H9 (cell line): Measurements from ENCODE around the gene RAP1GAP. TPM values are rescaled to one million over a fixed set of nuclear protein-coding genes. Genes with fewer than 3 reads are reported as not detected.
A peak's percentile ranks its signal among the peaks of the same experiment; 100 is the strongest.

Experiments used
- DNase-seq: peaks from one replicate; pipeline ENCODE4 v3.0.0-alpha.2; 2017
- H2AFZ ChIP-seq: one replicate; pipeline ENCODE4 v1.6.1; 2013; ENCODE audit warnings: mild to moderate bottlenecking, low read length, control low read depth, moderate library complexity
- H2AK5ac ChIP-seq: 2 replicates; pipeline ENCODE4 v1.6.1; 2013; ENCODE audit warnings: low read length, control low read depth, mixed read lengths; ENCODE audit not compliant: insufficient read length
- H2BK120ac ChIP-seq: one replicate; pipeline ENCODE4 v1.6.1; 2013; ENCODE audit warnings: low read depth, mild to moderate bottlenecking, low read length, control low read depth, inconsistent platforms; ENCODE audit not compliant: poor library complexity, severe bottlenecking
- H2BK12ac ChIP-seq: 2 replicates; pipeline ENCODE4 v1.6.1; 2013; ENCODE audit warnings: low read length, control low read depth, mixed read lengths, low read depth; ENCODE audit not compliant: insufficient read length
- H2BK15ac ChIP-seq: 2 replicates; pipeline ENCODE4 v1.6.1; 2013; ENCODE audit warnings: low read depth, low read length, control low read depth
- H2BK20ac ChIP-seq: one replicate; pipeline ENCODE4 v1.6.1; 2013; ENCODE audit warnings: low read depth, mild to moderate bottlenecking, low read length, control low read depth, inconsistent platforms; ENCODE audit not compliant: poor library complexity, severe bottlenecking
- H2BK5ac ChIP-seq: 2 replicates; pipeline ENCODE4 v1.6.1; 2013; ENCODE audit warnings: low read length, control low read depth, mixed read lengths; ENCODE audit not compliant: insufficient read length
- H3K14ac ChIP-seq: 2 replicates; pipeline ENCODE4 v1.6.1; 2013; ENCODE audit warnings: low read length, control low read depth; ENCODE audit not compliant: insufficient read depth
- H3K18ac ChIP-seq: 2 replicates; pipeline ENCODE4 v1.6.1; 2013; ENCODE audit warnings: low read depth, mild to moderate bottlenecking, mixed read lengths, low read length, control low read depth; ENCODE audit not compliant: insufficient read length
- H3K23ac ChIP-seq: 2 replicates; pipeline ENCODE4 v1.6.1; 2013; ENCODE audit warnings: low read length, control low read depth, mixed read lengths, low read depth; ENCODE audit not compliant: insufficient read length
- H3K23me2 ChIP-seq: 2 replicates; pipeline ENCODE4 v1.6.1; 2013; ENCODE audit warnings: low read depth, mild to moderate bottlenecking, mixed read lengths, low read length, control low read depth; ENCODE audit not compliant: insufficient read length, poor library complexity, severe bottlenecking
- H3K27ac ChIP-seq: 2 replicates; pipeline ENCODE4 v1.5.1; 2013; ENCODE audit warnings: low read length, control low read depth, mixed read lengths, low read depth; ENCODE audit not compliant: insufficient read length
- H3K27me3 ChIP-seq: 2 replicates; pipeline ENCODE4 v1.6.1; 2013; ENCODE audit warnings: low read length, control low read depth, inconsistent platforms; ENCODE audit not compliant: insufficient read depth
- H3K4ac ChIP-seq: 2 replicates; pipeline ENCODE4 v1.6.1; 2013; ENCODE audit warnings: low read depth, mild to moderate bottlenecking, control low read depth, inconsistent platforms, low read length, moderate library complexity
- H3K4me1 ChIP-seq: 2 replicates; pipeline ENCODE4 v1.6.1; 2013; ENCODE audit warnings: low read length, control low read depth, inconsistent platforms; ENCODE audit not compliant: insufficient read depth
- H3K4me2 ChIP-seq: 2 replicates; pipeline ENCODE4 v1.6.1; 2013; ENCODE audit warnings: low read length, control low read depth, mixed read lengths; ENCODE audit not compliant: insufficient read length, insufficient read depth
- H3K56ac ChIP-seq: 2 replicates; pipeline ENCODE4 v1.6.1; 2013; ENCODE audit warnings: low read depth, mild to moderate bottlenecking, mixed read lengths, low read length, control low read depth; ENCODE audit not compliant: insufficient read length
- H3K79me1 ChIP-seq: 2 replicates; pipeline ENCODE4 v1.6.1; 2013; ENCODE audit warnings: low read depth, mild to moderate bottlenecking, moderate library complexity, low read length, control low read depth, inconsistent platforms; ENCODE audit not compliant: insufficient read depth, poor library complexity, severe bottlenecking
- H3K79me2 ChIP-seq: 2 replicates; pipeline ENCODE4 v1.6.1; 2013; ENCODE audit warnings: low read length, control low read depth, inconsistent platforms; ENCODE audit not compliant: insufficient read depth
- H3K9ac ChIP-seq: 2 replicates; pipeline ENCODE4 v1.6.1; 2013; ENCODE audit warnings: low read length, control low read depth, mixed read lengths; ENCODE audit not compliant: insufficient read length; ENCODE audit errors: extremely low read depth
- H3K9me3 ChIP-seq: one replicate; pipeline ENCODE4 v1.6.1; 2013; ENCODE audit warnings: low read depth, low read length, inconsistent platforms; ENCODE audit not compliant: control insufficient read depth
- H3T11ph ChIP-seq: one replicate; pipeline ENCODE4 v1.6.1; 2013; ENCODE audit warnings: mild to moderate bottlenecking, low read length, control low read depth, inconsistent platforms
- H4K20me1 ChIP-seq: one replicate; pipeline ENCODE4 v1.6.1; 2013; ENCODE audit not compliant: control insufficient read depth, insufficient read length, insufficient read depth
- H4K5ac ChIP-seq: 2 replicates; pipeline ENCODE4 v1.6.1; 2013; ENCODE audit warnings: low read depth, mild to moderate bottlenecking, mixed read lengths, low read length, control low read depth; ENCODE audit not compliant: insufficient read length
- H4K8ac ChIP-seq: replicated peaks from 2 replicates; pipeline ENCODE4 v1.6.1; 2013; ENCODE audit warnings: low read length, control low read depth, mixed read lengths, low read depth; ENCODE audit not compliant: insufficient read length
- H4K91ac ChIP-seq: 2 replicates; pipeline ENCODE4 v1.6.1; 2013; ENCODE audit warnings: low read depth, mild to moderate bottlenecking, moderate library complexity, mixed read lengths, low read length, control low read depth; ENCODE audit not compliant: insufficient read length
- H3K27ac Mint-ChIP-seq, 3 experiments: 2 replicates in 2 of 3; 3 replicates in 1 of 3; pipeline ENCODE4 v1.8.0; 2020 to 2021; ENCODE audit warnings: mixed read lengths in 3 of 3, mild to moderate bottlenecking in 1 of 3, moderate library complexity in 1 of 3
- H3K27me3 Mint-ChIP-seq: 2 replicates; pipeline ENCODE4 v1.8.0; 2021; ENCODE audit warnings: low read depth, mild to moderate bottlenecking, moderate library complexity, mixed read lengths
- H3K36me3 Mint-ChIP-seq, 3 experiments: 2 replicates in 2 of 3; 3 replicates in 1 of 3; pipeline ENCODE4 v1.8.0; 2020 to 2021; ENCODE audit warnings: low read depth in 3 of 3, mixed read lengths in 3 of 3; ENCODE audit not compliant: insufficient read depth in 1 of 3
- H3K4me1 Mint-ChIP-seq, 2 experiments: 2 replicates each; pipeline ENCODE4 v1.8.0; 2020; ENCODE audit warnings: mixed read lengths in 2 of 2
- H3K4me3 Mint-ChIP-seq, 2 experiments: 2 replicates in 1 of 2; 3 replicates in 1 of 2; pipeline ENCODE4 v1.8.0; 2020 to 2021; ENCODE audit warnings: mild to moderate bottlenecking in 2 of 2, mixed read lengths in 2 of 2, moderate library complexity in 1 of 2
- H3K9me3 Mint-ChIP-seq, 2 experiments: 2 replicates in 1 of 2; 3 replicates in 1 of 2; pipeline ENCODE4 v1.8.0; 2020; ENCODE audit warnings: mild to moderate bottlenecking in 2 of 2, mixed read lengths in 2 of 2, moderate library complexity in 1 of 2
- CTCF ChIP-seq: fragments of 200-600 bp; sonication (generic); conservative IDR thresholded peaks from 3 replicates; pipeline ENCODE4 v1.8.0; 2021; ENCODE audit warnings: antibody characterized with exemption, mild to moderate bottlenecking
- WGBS: extraction: QIAGEN DNeasy Blood & Tissue Kit; methylation state at CpG from one replicate; pipeline ENCODE4 v1.1.7; 2013; ENCODE audit warnings: missing lambda C conversion rate, low lambda C conversion rate, mixed read lengths; ENCODE audit not compliant: insufficient read length; ENCODE audit errors: extremely low coverage; 5-methylcytosine and 5-hydroxymethylcytosine counted together
- total RNA-seq: library from RNA; stranded (reverse); gene quantifications from 2 replicates; pipeline ENCODE4 v1.2.1, GENCODE V29; 2021

The RAP1GAP gene
- total RNA-seq, 1 experiment from 2014 or later = 7.9 TPM

- Histone ChIP-seq H2AFZ (no peak overlapping the region), H3K79me2 (no peaks in the 10 kb centered on the region), H2BK5ac (no peak overlapping the region), H2AK5ac (no peak overlapping the region), H3K27ac (no peak overlapping the region), H4K5ac (peak overlapping the region; percentile 64), H3K14ac (no peak overlapping the region), H3K9ac (no peak overlapping the region), H4K20me1 (no peaks in the 10 kb centered on the region), H3K4me1 (no peaks in the 10 kb centered on the region), H4K91ac (no peak overlapping the region), H2BK20ac (no peak overlapping the region), H3K9me3 (no peaks in the 10 kb centered on the region), H3K4ac (no peak overlapping the region), H3K27me3 (no peaks in the 10 kb centered on the region), H3K18ac (no peak overlapping the region), H3K23ac (no peak overlapping the region), H2BK15ac (no peak overlapping the region), H2BK12ac (no peak overlapping the region), H2BK120ac (no peak overlapping the region), H3K79me1 (no peaks in the 10 kb centered on the region), H3T11ph (no peak overlapping the region), H3K4me2 (no peak overlapping the region), H3K23me2 (no peaks in the 10 kb centered on the region), H3K56ac (no peak overlapping the region), H4K8ac (no peak overlapping the region)
- H3K27ac Mint-ChIP-seq = no peak overlapping the region
- H3K4me3 Mint-ChIP-seq = no peak overlapping the region
- peaks cover 1% of the 10 kb centered on the region; the same call in 1 of the 2 replicates for H3K27me3 Mint-ChIP-seq
- H3K4me1 Mint-ChIP-seq = peaks cover 7 to 11% of the 10 kb centered on the region in 2 experiments; a peak in 3 of 4 replicates
- no peak for DNase-seq
- H3K36me3 Mint-ChIP-seq = peaks cover 45 to 80% (median 65%) of the 10 kb centered on the region in 3 experiments
- no CpG with 5 or more reads among the region's 6 CpGs for WGBS
- TF ChIP-seq CTCF = no peak
- no peaks in the 10 kb centered on the region for H3K9me3 Mint-ChIP-seq
Observed at GRCh38 chr1:21689661-21690372, 20.7 kb upstream of the RAP1GAP start.
